Right ventricle myocardium superior (tissue), 1 donor: ENCODE results near the gene EEF1E1. TPM values are rescaled to one million over a fixed set of nuclear protein-coding genes. Genes with fewer than 3 reads are reported as not detected.

ENCODE experiments used
- ATAC-seq: fragments of 200-7000 bp; cut with Tn5 transposase; one replicate; pipeline ENCODE4 v1.9.1; 2020; ENCODE audit warnings: mild to moderate bottlenecking; ENCODE audit not compliant: poor library complexity
- DNase-seq: peaks from one replicate; pipeline ENCODE4 v3.0.0-alpha.2; 2020
- intact Hi-C: fragments of 100-400 bp; cut with DNase I; formaldehyde crosslinking; loops from one replicate; pipeline ENCODE4 v1.11.2; 2022
- long read RNA-seq: library from polyadenylated mRNA; unstranded; transcript quantifications from one replicate; pipeline ENCODE4 v2.0.0, GENCODE V29; 2021
- total RNA-seq: library from RNA; stranded (reverse); fragmentation: NEBNext Ultra II Directional; extraction: Animal tissue kit (Norgen Biotek cat#: 25700); gene quantifications from one replicate; pipeline ENCODE4 v1.2.1, GENCODE V29; 2021
- donor health status: DM: no; HTN: yes; CAD: no; lungs with severe emphysema.

EEF1E1 gene
- total RNA-seq, result 10.8 TPM
- long read RNA-seq, transcript EEF1E1-201 (4 exons, 1,077 nt), result major isoform, 5 of 6 reads
- long read RNA-seq, partial matches to known transcripts, result 0 of 6 reads
- long read RNA-seq, other reads (novel, unspliced or antisense), result 0 of 6 reads

GRCh38 chr6:8102122-8102958, at the start of gene EEF1E1:
Gene EEF1E1 (minus strand): TSS chr6:8102548. CDS start chr6:8102521, 27 bp downstream.
- ATAC-seq (peak; percentile 100), DNase-seq (peak; percentile 96)
- intact Hi-C loops, result no loop called here

- intact Hi-C loops, result no loop called here
- ATAC-seq (no peak), DNase-seq (no peak)
These were observed 47.0 kb upstream of the EEF1E1 start for GRCh38 chr6:8149350-8149749.

GRCh38 chr6:8143945-8144344, 41.6 kb upstream of the EEF1E1 start:
- intact Hi-C loops, result no loop called here
- no peak for DNase-seq
- ATAC-seq, result no peak

- ATAC-seq (no peak), DNase-seq (no peak)
- intact Hi-C loops, result no loop called here
These were observed 37.1 kb upstream of the EEF1E1 start for GRCh38 chr6:8139451-8139850.

- ATAC-seq, result no peak
- intact Hi-C loops, result no loop called here
- no peak for DNase-seq
These were observed 35.2 kb upstream of the EEF1E1 start for GRCh38 chr6:8137529-8137939.

GRCh38 chr6:8135276-8135675, 32.9 kb upstream of the EEF1E1 start:
- ATAC-seq, result no peak
- intact Hi-C loops, result no loop called here

GRCh38 chr6:8132130-8132529, 29.8 kb upstream of the EEF1E1 start:
- ATAC-seq (no peak), DNase-seq (no peak)
- intact Hi-C loops, result no loop called here

More at GRCh38 chr6:8135276-8135675, 32.9 kb upstream of the EEF1E1 start:
- DNase-seq, result no peak

GRCh38 chr6:8131265-8131897, 29.0 kb upstream of the EEF1E1 start:
- ATAC-seq, result peak; percentile 78
- intact Hi-C loops, result loop anchor here (2.0 kb wide), 1 partner anchor 87 kb away; no protein-coding TSS in a partner anchor
- DNase-seq, result no peak

- no peak for ATAC-seq
- intact Hi-C loops, result loop anchor here (2.0 kb wide), 1 partner anchor 88 kb away; no protein-coding TSS in a partner anchor
These were observed 28.1 kb upstream of the EEF1E1 start for GRCh38 chr6:8130399-8130798.

GRCh38 chr6:8123236-8123635, 20.9 kb upstream of the EEF1E1 start:
- DNase-seq (no peak), ATAC-seq (no peak)
- intact Hi-C loops, result no loop called here

More at GRCh38 chr6:8130399-8130798, 28.1 kb upstream of the EEF1E1 start:
- no peak for DNase-seq

GRCh38 chr6:8114956-8115355, 12.6 kb upstream of the EEF1E1 start:
- ATAC-seq, result no peak
- intact Hi-C loops, result no loop called here

GRCh38 chr6:8113131-8113654, 10.8 kb upstream of the EEF1E1 start:
- intact Hi-C loops, result no loop called here
- DNase-seq (no peak), ATAC-seq (no peak)

More at GRCh38 chr6:8114956-8115355, 12.6 kb upstream of the EEF1E1 start:
- DNase-seq, result no peak

GRCh38 chr6:8110725-8111124, 8.4 kb upstream of the EEF1E1 start:
- ATAC-seq (no peak), DNase-seq (no peak)
- intact Hi-C loops, result no loop called here

GRCh38 chr6:8110117-8110721, 7.9 kb upstream of the EEF1E1 start:
- no peak for DNase-seq
- intact Hi-C loops, result no loop called here
- no peak for ATAC-seq

- ATAC-seq, result peak; percentile 38
- no peak for DNase-seq
- intact Hi-C loops, result no loop called here
These were observed 6.6 kb upstream of the EEF1E1 start for GRCh38 chr6:8108759-8109539.

- DNase-seq (no peak), ATAC-seq (no peak)
- intact Hi-C loops, result no loop called here
These were observed 5.8 kb upstream of the EEF1E1 start for GRCh38 chr6:8108031-8108660.

GRCh38 chr6:8105791-8106190, 3.4 kb upstream of the EEF1E1 start:
- intact Hi-C loops, result no loop called here
- ATAC-seq, result no peak
- no peak for DNase-seq

GRCh38 chr6:8103726-8104125, 1.4 kb upstream of the EEF1E1 start:
- intact Hi-C loops, result no loop called here
- ATAC-seq (no peak), DNase-seq (no peak)
